Aorta (tissue), 5 donors: Measurements from ENCODE around the gene ZNF106. TPM values are rescaled to one million over a fixed set of nuclear protein-coding genes. Genes with fewer than 3 reads are reported as not detected.
A peak's percentile ranks its signal among the peaks of the same experiment; 100 is the strongest.

ENCODE experiments used
- ATAC-seq: fragments of 200-7000 bp; cut with Tn5 transposase; one replicate; pipeline ENCODE4 v1.9.1; 2022; ENCODE audit warnings: moderate library complexity; ENCODE audit not compliant: low FRiP score
- DNase-seq, 2 donors: peaks; one replicate each; pipeline ENCODE4 v3.0.0-alpha.2; 2020
- H3K27ac ChIP-seq, 2 donors: one replicate each; pipeline ENCODE4 v1.5.1; 2013; ENCODE audit warnings: low read length in 2 of 2, mild to moderate bottlenecking in 2 of 2, moderate library complexity in 2 of 2, control low read depth in 1 of 2, inconsistent platforms in 1 of 2, low read depth in 1 of 2
- H3K27me3 ChIP-seq, 2 donors: one replicate each; pipeline ENCODE4 v1.6.1; 2013; ENCODE audit warnings: control low read depth in 1 of 2, low read length in 1 of 2, mild to moderate bottlenecking in 1 of 2, moderate library complexity in 1 of 2; ENCODE audit not compliant: insufficient read depth in 2 of 2, control insufficient read depth in 1 of 2
- H3K36me3 ChIP-seq, 2 donors: one replicate each; pipeline ENCODE4 v1.6.1; 2013; ENCODE audit warnings: control low read depth in 1 of 2, low read length in 1 of 2, mild to moderate bottlenecking in 1 of 2; ENCODE audit not compliant: insufficient read depth in 2 of 2, control insufficient read depth in 1 of 2
- H3K4me1 ChIP-seq, 2 donors: one replicate each; pipeline ENCODE4 v1.6.1; 2013; ENCODE audit warnings: low read length in 2 of 2, control low read depth in 1 of 2, mild to moderate bottlenecking in 1 of 2, moderate library complexity in 1 of 2; ENCODE audit not compliant: insufficient read depth in 2 of 2, control insufficient read depth in 1 of 2
- H3K4me3 ChIP-seq, 2 donors: one replicate each; pipeline ENCODE4 v1.5.1; 2013; ENCODE audit warnings: low read length in 2 of 2, control low read depth in 1 of 2, mild to moderate bottlenecking in 1 of 2
- H3K9me3 ChIP-seq: one replicate; pipeline ENCODE4 v1.6.1; 2013; ENCODE audit warnings: mild to moderate bottlenecking, low read length; ENCODE audit not compliant: control insufficient read depth
- WGBS, 2 donors: extraction: QIAGEN DNeasy Blood & Tissue Kit; methylation state at CpG; one replicate each; pipeline ENCODE4 v1.1.7; 2013; 5-methylcytosine and 5-hydroxymethylcytosine counted together
- intact Hi-C, 2 donors: fragments of 100-400 bp; cut with DNase I; formaldehyde crosslinking; loops; one replicate each; pipeline versions ENCODE4 v1.14.2 to v1.15.0; 2022
- polyA plus RNA-seq, 2 donors: library from polyadenylated mRNA; stranded (reverse); fragments of 200-250 nt; gene quantifications; one replicate each; pipeline ENCODE4 v1.2.3, GENCODE V29; 2013
- total RNA-seq, 2 donors: library from RNA; stranded (reverse); fragmentation: NEBNext Ultra II Directional; extraction: Animal tissue kit (Norgen Biotek cat#: 25700); gene quantifications; one replicate each; pipeline ENCODE4 v1.2.1, GENCODE V29; 2021
- donor health status: healthy with polysubstance abuse.
- donor health status: Bipolar disorder and iron deficiency.
- donor health status: DM: no; HTN: no; CAD: no.
- donor health status: DM: no; HTN: no; CAD: no.
- donor health status: DM: yes; HTN: yes; CAD: no.

ZNF106 gene
- total and polyA plus RNA-seq, 4 donors: 11.9 to 78.8 (median 53.6) TPM

GRCh38 chr15:42457445-42458442 is 33.2 kb downstream of the ZNF106 start:
- 15 to 18% methylated on average over 8 of the region's 8 CpGs for WGBS, 2 donors
- intact Hi-C loops: loop anchor here in 1 of 2 donors (5.0 kb wide), 1 partner anchor 35 kb away; no protein-coding TSS in a partner anchor
- no peaks in the 10 kb centered on the region for H3K27me3 ChIP-seq
- no peaks in the 10 kb centered on the region for H3K9me3 ChIP-seq
- H3K27ac ChIP-seq: peak overlapping the region; percentile 69 to 76
- ATAC-seq: peak; percentile 94
- H3K36me3 ChIP-seq: no peaks in the 10 kb centered on the region
- peak; percentile 86 for DNase-seq
- peak overlapping the region in 1 of 2 donors; percentile 28 for H3K4me3 ChIP-seq
- peaks cover 0 to 4% of the 10 kb centered on the region in 2 donors for H3K4me1 ChIP-seq

DNA sequence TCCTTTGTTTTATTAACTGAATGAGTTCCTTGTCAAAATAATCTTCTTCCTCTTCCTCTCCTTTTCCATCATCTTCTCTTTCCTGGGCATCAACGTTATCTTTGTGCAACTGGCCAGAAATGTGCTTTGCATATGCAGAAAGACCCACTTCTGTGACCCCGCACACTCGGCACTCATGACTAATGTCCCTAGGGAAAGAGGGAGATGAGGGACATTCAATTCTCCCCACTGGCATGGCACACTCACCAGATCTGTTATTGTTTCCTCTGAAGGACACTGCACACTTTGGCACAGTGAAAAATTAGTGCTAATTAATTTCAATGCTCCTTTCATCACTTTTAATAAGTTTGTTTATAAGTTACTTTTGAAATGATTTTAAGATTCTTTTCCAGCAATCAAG is 34.0 kb downstream of the ZNF106 start:
- ATAC-seq: peak; percentile 60
- intact Hi-C loops: loop anchor here in 1 of 2 donors (5.0 kb wide), 1 partner anchor 35 kb away; no protein-coding TSS in a partner anchor
- Histone ChIP-seq H3K4me1 (peaks cover 0 to 4% of the 10 kb centered on the region in 2 donors), H3K4me3 (peak overlapping the region; percentile 28 to 71), H3K27me3 (no peaks in the 10 kb centered on the region), H3K27ac (peak overlapping the region; percentile 67 to 76), H3K36me3 (no peaks in the 10 kb centered on the region), H3K9me3 (no peaks in the 10 kb centered on the region)
- no peak for DNase-seq
- WGBS, 2 donors: 4 to 5% methylated on average over 3 of the region's 3 CpGs

DNA sequence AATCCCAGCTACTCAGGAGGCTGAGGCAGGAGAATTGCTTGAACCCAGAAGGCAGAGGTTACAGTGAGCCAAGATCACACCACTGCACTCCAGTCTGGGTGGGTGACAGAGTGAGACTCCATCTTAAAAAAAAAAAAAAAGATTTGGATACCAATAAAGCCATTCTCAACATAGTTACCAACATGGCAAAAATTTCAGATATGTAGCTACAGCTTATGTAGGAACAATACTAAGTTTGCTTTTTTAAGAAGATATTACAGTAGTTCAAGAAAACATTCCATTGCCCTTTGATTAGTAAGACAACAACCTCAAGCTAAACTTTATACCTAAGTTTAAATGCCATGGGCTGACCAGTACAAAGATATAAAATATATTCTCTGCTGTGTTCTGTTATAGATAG is 34.4 kb downstream of the ZNF106 start:
- Histone ChIP-seq H3K27ac (peak overlapping the region; percentile 36 to 67), H3K9me3 (no peaks in the 10 kb centered on the region), H3K27me3 (no peaks in the 10 kb centered on the region), H3K36me3 (no peaks in the 10 kb centered on the region), H3K4me1 (peaks cover 0 to 4% of the 10 kb centered on the region in 2 donors), H3K4me3 (peak overlapping the region; percentile 28 to 71)
- ATAC-seq (no peak), DNase-seq (no peak)
- intact Hi-C loops: loop anchor here in 1 of 2 donors (5.0 kb wide), 1 partner anchor 34 kb away; no protein-coding TSS in a partner anchor

DNA sequence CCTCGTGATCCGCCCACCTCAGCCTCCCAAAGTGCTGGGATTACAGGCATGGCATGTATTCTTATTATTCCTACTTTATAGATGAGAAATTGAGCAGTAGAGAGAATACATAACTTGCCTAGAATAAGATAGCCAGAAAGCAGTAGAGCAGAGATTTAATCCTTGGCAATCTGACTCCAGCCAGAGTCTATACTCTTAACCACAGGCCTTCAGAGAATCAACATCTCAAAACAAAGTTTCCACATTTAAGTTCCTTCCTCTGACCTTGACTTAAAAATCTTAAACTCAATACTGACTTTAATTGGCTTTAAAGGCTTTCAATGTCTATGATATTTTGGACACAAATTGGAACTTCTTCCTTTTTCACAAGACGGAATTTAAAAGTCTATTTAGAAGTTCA is 37.1 kb downstream of the ZNF106 start:
- no peak for ATAC-seq
- intact Hi-C loops: no loop called here
- Histone ChIP-seq H3K4me1 (peaks cover 0 to 4% of the 10 kb centered on the region in 2 donors), H3K9me3 (no peaks in the 10 kb centered on the region), H3K4me3 (no peak overlapping the region), H3K36me3 (peaks cover 2 to 3% of the 10 kb centered on the region in 2 donors), H3K27ac (no peak overlapping the region), H3K27me3 (no peaks in the 10 kb centered on the region)
- 91 to 92% methylated on average over 3 of the region's 3 CpGs for WGBS, 2 donors
- DNase-seq: no peak

DNA sequence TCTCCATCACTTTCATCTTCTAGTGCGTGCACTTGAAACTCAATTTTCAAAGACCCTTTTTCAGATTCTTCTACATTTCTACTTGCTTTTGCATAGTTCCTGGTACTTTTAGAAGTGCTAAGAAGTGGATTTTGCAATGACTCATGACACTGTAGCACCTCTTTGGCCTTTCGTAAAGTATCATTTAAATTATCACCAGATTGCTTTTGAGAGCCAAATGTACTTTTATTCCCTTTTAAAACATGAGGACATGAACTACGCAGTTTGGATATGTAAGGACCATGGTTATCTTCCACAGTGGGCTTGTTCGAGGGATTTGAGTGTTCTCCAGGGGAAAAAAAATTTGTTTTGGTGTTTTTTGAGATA is 40.5 kb downstream of the ZNF106 start:
- Histone ChIP-seq H3K36me3 (peaks cover 2 to 7% of the 10 kb centered on the region in 2 donors), H3K4me1 (peaks cover 0 to 5% of the 10 kb centered on the region in 2 donors), H3K4me3 (no peak overlapping the region), H3K27me3 (no peaks in the 10 kb centered on the region), H3K27ac (no peak overlapping the region), H3K9me3 (no peaks in the 10 kb centered on the region)
- ATAC-seq (no peak), DNase-seq (no peak)
- intact Hi-C loops: no loop called here
- 98 to 99% methylated on average over 4 of the region's 4 CpGs for WGBS, 2 donors

- H3K9me3 ChIP-seq: no peaks in the 10 kb centered on the region
- H3K27me3 ChIP-seq: no peaks in the 10 kb centered on the region
- no peak overlapping the region for H3K4me3 ChIP-seq
- WGBS, 2 donors: 96 to 97% methylated on average over 13 of the region's 13 CpGs
- H3K27ac ChIP-seq: peak overlapping the region in 1 of 2 donors; percentile 23
- no peak for DNase-seq
- no peak for ATAC-seq
- peaks cover 0 to 6% of the 10 kb centered on the region in 2 donors for H3K4me1 ChIP-seq
- peaks cover 3 to 7% of the 10 kb centered on the region in 2 donors for H3K36me3 ChIP-seq
- intact Hi-C loops: no loop called here
These were observed 41.0 kb downstream of the ZNF106 start for GRCh38 chr15:42449770-42450424.

- DNase-seq (no peak), ATAC-seq (no peak)
- Histone ChIP-seq H3K27ac (no peak overlapping the region), H3K36me3 (peaks cover 8 to 9% of the 10 kb centered on the region in 2 donors), H3K4me1 (peaks cover 0 to 6% of the 10 kb centered on the region in 2 donors), H3K4me3 (no peak overlapping the region), H3K9me3 (no peaks in the 10 kb centered on the region), H3K27me3 (no peaks in the 10 kb centered on the region)
- intact Hi-C loops: no loop called here
- 96 to 97% methylated on average over 6 of the region's 6 CpGs for WGBS, 2 donors
These were observed 42.7 kb downstream of the ZNF106 start for GRCh38 chr15:42448281-42448680.

DNA sequence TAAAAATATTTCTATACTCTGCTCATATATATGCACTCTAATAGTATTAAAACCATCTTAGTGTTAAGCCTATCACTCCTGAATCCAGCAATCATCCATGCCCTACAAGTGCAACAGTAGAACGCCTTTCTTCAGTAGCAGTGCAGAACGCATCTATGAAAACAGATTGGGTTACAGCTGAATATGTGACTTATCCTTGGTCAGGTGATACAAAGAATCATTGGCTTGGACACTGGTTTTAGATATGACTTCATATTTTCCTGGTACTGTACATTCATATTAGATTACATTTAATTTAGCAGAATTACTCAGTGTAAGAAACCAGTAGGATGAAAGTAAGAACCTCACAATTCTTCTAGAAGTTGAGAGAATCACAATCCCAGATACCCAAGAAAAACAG is 43.3 kb downstream of the ZNF106 start:
- Histone ChIP-seq H3K9me3 (no peaks in the 10 kb centered on the region), H3K4me1 (peaks cover 0 to 6% of the 10 kb centered on the region in 2 donors), H3K36me3 (peaks cover 8 to 9% of the 10 kb centered on the region in 2 donors), H3K4me3 (no peak overlapping the region), H3K27me3 (no peaks in the 10 kb centered on the region), H3K27ac (no peak overlapping the region)
- 88 to 95% methylated on average over 2 of the region's 2 CpGs for WGBS, 2 donors
- ATAC-seq: no peak
- DNase-seq: no peak
- intact Hi-C loops: no loop called here
